Transverse colon (tissue), 4 donors: ENCODE data around the gene WDR7. TPM values are rescaled to one million over a fixed set of nuclear protein-coding genes. Genes with fewer than 3 reads are reported as not detected.

Experiments used
- DNase-seq: peaks from one replicate; pipeline ENCODE4 v3.0.0-alpha.2; 2019
- H3K27ac ChIP-seq, 4 donors: fragments of 200-600 bp; sonication (generic); 2 replicates each; pipeline ENCODE4 v1.5.1; 2016 to 2018; ENCODE audit warnings: inconsistent platforms in 4 of 4
- H3K27me3 ChIP-seq: fragments of 200-600 bp; sonication (generic); 2 replicates; pipeline ENCODE4 v1.5.1; 2017; ENCODE audit warnings: inconsistent platforms
- H3K36me3 ChIP-seq, 4 donors: fragments of 200-600 bp; sonication (generic); 2 replicates each; pipeline ENCODE4 v1.5.1; 2017 to 2019; ENCODE audit warnings: inconsistent platforms in 4 of 4
- H3K4me1 ChIP-seq, 4 donors: fragments of 200-600 bp; sonication (generic); 2 replicates each; pipeline ENCODE4 v1.5.1; 2017 to 2020; ENCODE audit warnings: inconsistent platforms in 4 of 4
- H3K4me3 ChIP-seq, 4 donors: fragments of 200-600 bp; sonication (generic); 1 replicate in 1 of 4; 2 replicates in 3 of 4; pipeline versions ENCODE4 v1.5.1 to v1.6.1; 2017 to 2019; ENCODE audit warnings: inconsistent platforms in 4 of 4
- H3K9me3 ChIP-seq, 2 donors: fragments of 200-600 bp; sonication (generic); 2 replicates each; pipeline ENCODE4 v1.5.1; 2017 to 2019; ENCODE audit warnings: inconsistent platforms in 2 of 2
- CTCF ChIP-seq, 5 experiments: fragments of 200-600 bp in 3 of 5; fragments of 450-650 bp in 2 of 5; sonication (generic) in 3 of 5; IDR thresholded peaks; 1 replicate in 2 of 5; 2 replicates in 3 of 5; pipeline ENCODE4 v1.5.1; 2016 to 2017; ENCODE audit warnings: antibody characterized with exemption in 5 of 5, inconsistent platforms in 3 of 5, mild to moderate bottlenecking in 2 of 5, moderate library complexity in 1 of 5
- EP300 ChIP-seq: sonication (generic); formaldehyde crosslinking; IDR thresholded peaks from one replicate; pipeline ENCODE4 v1.6.1; 2017; ENCODE audit warnings: antibody characterized with exemption, low read depth
- POLR2A ChIP-seq: fragments of 450-650 bp; IDR thresholded peaks from one replicate; pipeline ENCODE4 v1.6.1; 2016; ENCODE audit warnings: antibody characterized with exemption, mild to moderate bottlenecking, moderate library complexity
- POLR2AphosphoS5 ChIP-seq, 3 donors: sonication (generic); formaldehyde crosslinking; IDR thresholded peaks; one replicate each; pipeline ENCODE4 v1.6.1; 2016; ENCODE audit warnings: antibody characterized with exemption in 3 of 3
- WGBS, 2 donors: methylation state at CpG; one replicate each; pipeline ENCODE4 v1.1.5; 2018; ENCODE audit warnings: low coverage in 1 of 2; 5-methylcytosine and 5-hydroxymethylcytosine counted together
- in situ Hi-C, 4 donors: fragments of 200-750 bp; cut with MboI; loops; one replicate each; pipeline versions ENCODE4 v1.15.0 to v1.15.1; 2017; ENCODE audit warnings: low sequenced_read_pairs in 3 of 4, low pct_ligation_motif_present in 1 of 4, low pct_unique_long_range_greater_than_20kb in 1 of 4
- intact Hi-C: fragments of 100-400 bp; cut with DNase I; formaldehyde crosslinking; loops from one replicate; pipeline ENCODE4 v1.15.1; 2023; ENCODE audit warnings: low total_unique reads
- total RNA-seq, 4 donors: library from RNA; depleted of rRNA; stranded (reverse); fragments of >200 nt; gene quantifications; one replicate each; pipeline ENCODE4 v1.1.0, GENCODE V29; 2016

WDR7 gene
- total RNA-seq, 4 donors from 2014 or later, result 14.9 to 37.5 (median 27.9) TPM

DNA sequence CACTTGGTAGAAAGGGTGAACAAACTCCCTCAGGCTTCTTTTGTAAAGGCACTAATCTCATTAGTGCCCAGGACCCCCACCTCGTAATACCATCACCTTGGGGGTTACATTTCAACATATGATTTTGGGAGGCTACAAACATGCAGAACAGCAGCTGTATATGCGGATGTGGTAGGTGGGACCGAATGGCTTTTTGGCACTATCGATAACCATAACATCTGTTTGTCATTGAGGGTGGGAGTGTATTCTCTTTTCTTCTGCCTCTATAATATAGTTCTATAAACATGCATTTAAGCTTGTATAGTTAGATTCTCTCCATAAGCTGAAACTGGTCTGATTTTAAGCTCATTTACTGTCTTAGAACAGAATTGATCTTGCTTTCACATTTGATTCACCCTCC is 256.6 kb downstream of the WDR7 start:
- in situ Hi-C loops (no loop called here), intact Hi-C loops (no loop called here)
- WGBS, 2 donors, result 96 to 97% methylated on average over 4 of the region's 4 CpGs

DNA sequence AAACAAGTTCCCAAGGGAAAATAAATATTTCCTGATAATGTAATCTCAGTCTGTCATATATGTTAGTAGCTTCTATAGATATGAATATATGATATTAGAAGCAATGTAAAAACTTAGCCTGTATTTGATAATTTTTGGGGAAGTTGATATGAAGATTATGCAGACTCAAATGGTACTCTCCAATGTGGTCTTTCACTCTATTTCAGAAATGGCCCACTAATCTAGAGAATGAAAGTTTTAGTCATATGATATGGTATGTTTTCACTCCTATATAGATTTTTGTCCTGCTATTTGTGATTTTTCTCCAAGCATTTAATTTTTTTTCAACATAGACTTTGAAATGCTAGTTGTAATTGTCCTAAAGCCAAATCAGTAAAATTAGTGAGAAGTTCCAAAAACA is 259.1 kb downstream of the WDR7 start:
- no peak for TF ChIP-seq POLR2A
- TF ChIP-seq EP300, result no peak
- no peak for TF ChIP-seq CTCF (IDR thresholded peaks at IDR 0.05)
- no peak for TF ChIP-seq POLR2AphosphoS5 (IDR thresholded peaks at IDR 0.05)
- Histone ChIP-seq H3K9me3 (no peaks in the 10 kb centered on the region), H3K27ac (no peak overlapping the region), H3K36me3 (no peaks in the 10 kb centered on the region), H3K4me1 (no peaks in the 10 kb centered on the region), H3K27me3 (no peaks in the 10 kb centered on the region), H3K4me3 (no peak overlapping the region)
- intact Hi-C loops (no loop called here), in situ Hi-C loops (no loop called here)
- no peak for DNase-seq

More for the DNA sequence above, 256.6 kb downstream of the WDR7 start:
- Histone ChIP-seq H3K9me3 (no peaks in the 10 kb centered on the region), H3K36me3 (no peaks in the 10 kb centered on the region), H3K4me3 (no peak overlapping the region), H3K27me3 (no peaks in the 10 kb centered on the region), H3K27ac (no peak overlapping the region), H3K4me1 (peaks cover 0 to 6% (median 2%) of the 10 kb centered on the region in 4 donors)
- TF ChIP-seq POLR2AphosphoS5 (IDR thresholded peaks at IDR 0.05) (no peak), POLR2A (no peak), CTCF (IDR thresholded peaks at IDR 0.05) (no peak), EP300 (no peak)
- DNase-seq, result no peak

DNA sequence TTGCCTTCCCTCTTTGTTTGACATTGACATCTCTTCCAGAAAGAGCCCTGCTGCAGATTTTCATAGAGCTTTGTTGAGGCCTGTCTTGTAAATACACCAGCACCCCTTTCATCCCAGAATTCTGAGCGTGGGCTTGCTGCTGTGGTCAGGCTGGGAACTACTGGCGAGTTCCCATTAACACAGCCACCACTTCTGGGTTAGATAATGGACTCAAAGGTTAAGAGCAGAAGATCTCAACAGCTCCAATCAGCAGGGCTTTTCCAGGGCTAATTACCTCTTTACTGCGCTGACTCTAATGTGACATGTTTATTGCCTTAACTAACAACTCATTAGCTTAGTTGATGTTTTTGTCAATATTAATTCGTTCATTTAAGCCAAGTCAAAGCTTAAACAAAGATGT is 259.8 kb downstream of the WDR7 start:
- no peak for DNase-seq
- TF ChIP-seq EP300, result no peak
- TF ChIP-seq POLR2A, result no peak
- no peak for TF ChIP-seq CTCF (IDR thresholded peaks at IDR 0.05)
- no peak for TF ChIP-seq POLR2AphosphoS5 (IDR thresholded peaks at IDR 0.05)
- no peak overlapping the region for H3K4me3 ChIP-seq
- H3K27ac ChIP-seq, result no peak overlapping the region
- H3K4me1 ChIP-seq, result no peaks in the 10 kb centered on the region
- WGBS, 2 donors, result 66 to 100% methylated on average over 1 to 4 of the region's 4 CpGs
- H3K36me3 ChIP-seq, result no peaks in the 10 kb centered on the region
- no peaks in the 10 kb centered on the region for H3K27me3 ChIP-seq
- in situ Hi-C loops, result no loop called here
- intact Hi-C loops, result no loop called here
- H3K9me3 ChIP-seq, result no peaks in the 10 kb centered on the region

DNA sequence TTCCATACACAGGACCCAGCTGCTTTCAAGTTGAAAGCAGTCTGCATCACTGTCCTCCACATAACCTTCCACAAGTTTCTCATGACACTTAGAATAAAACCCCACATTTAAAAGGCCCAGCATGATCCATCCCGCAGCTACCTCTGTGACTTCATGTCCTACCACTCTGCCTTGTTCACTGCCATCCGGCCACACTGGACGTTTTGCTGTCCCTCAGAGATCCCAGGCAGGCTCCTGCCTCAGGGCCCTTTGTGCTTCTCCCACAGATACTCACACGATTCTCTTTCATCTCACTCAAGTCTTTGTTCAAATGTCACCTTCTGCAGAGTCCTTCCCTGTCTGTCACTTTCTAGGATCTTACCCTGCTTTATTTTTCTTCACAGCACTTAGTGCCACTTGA is 262.8 kb downstream of the WDR7 start:
- no peaks in the 10 kb centered on the region for H3K4me1 ChIP-seq
- no peaks in the 10 kb centered on the region for H3K9me3 ChIP-seq
- no peak overlapping the region for H3K4me3 ChIP-seq
- H3K36me3 ChIP-seq, result no peaks in the 10 kb centered on the region
- DNase-seq, result no peak
- in situ Hi-C loops, result no loop called here
- intact Hi-C loops, result no loop called here
- 91 to 94% methylated on average over 4 of the region's 4 CpGs for WGBS, 2 donors
- no peak for TF ChIP-seq CTCF (IDR thresholded peaks at IDR 0.05)
- no peak for TF ChIP-seq POLR2A
- TF ChIP-seq POLR2AphosphoS5 (IDR thresholded peaks at IDR 0.05), result no peak
- TF ChIP-seq EP300, result no peak
- no peak overlapping the region for H3K27ac ChIP-seq
- H3K27me3 ChIP-seq, result no peaks in the 10 kb centered on the region
